ENCODE measurements around the gene TP53BP2.

- TF ChIP-seq CTCF (IDR thresholded peaks at IDR 0.05) = no peak
- no peak for TF ChIP-seq POLR2A (IDR thresholded peaks at IDR 0.05; ENCODE audit: low read depth)
These were observed 25.1 kb upstream of the TP53BP2 start for GRCh38 chr1:223870617-223871574.
